ENCODE data around the gene CPNE7. TPM values are rescaled to one million over a fixed set of nuclear protein-coding genes. Genes with fewer than 3 reads are reported as not detected.
A peak's percentile ranks its signal among the peaks of the same experiment; 100 is the strongest.

The CPNE7 gene
- total RNA-seq, 1 experiment from 2014 or later = 108 TPM

DNA sequence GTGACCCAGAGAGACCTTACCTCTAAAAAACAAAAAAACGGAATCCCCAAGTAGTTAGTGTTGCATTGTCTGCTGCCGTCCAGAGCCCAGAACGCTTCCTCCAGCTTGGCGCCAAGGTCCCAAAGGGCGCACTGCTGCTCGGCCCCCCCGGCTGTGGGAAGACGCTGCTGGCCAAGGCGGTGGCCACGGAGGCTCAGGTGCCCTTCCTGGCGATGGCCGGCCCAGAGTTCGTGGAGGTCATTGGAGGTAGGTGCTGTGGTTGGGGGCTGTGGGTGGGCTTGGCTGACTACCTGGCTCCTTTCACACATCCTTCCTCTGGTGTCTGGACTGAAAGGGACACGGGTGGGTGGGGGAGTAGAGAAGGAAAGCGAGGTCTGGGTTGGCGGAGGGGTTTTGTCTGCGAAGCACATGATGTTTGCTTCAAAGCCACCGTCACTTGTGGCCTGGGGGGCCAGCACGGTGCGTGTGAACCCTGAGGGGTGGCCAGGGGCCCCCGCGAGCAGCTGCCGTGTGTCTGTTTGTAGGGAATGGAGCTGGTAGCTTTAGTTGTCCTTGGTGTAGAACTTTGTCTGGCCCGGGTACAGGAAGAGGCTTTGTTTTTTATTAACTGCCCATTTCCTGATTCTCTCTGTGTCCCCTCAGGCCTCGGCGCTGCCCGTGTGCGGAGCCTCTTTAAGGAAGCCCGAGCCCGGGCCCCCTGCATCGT, 43.6 kb upstream of the CPNE7 start:
- intact Hi-C loops (cut with micrococcal nuclease; ENCODE audit: unreplicated experiment) = no loop called here
- Histone ChIP-seq H3K9me3 (ENCODE audit: low read depth, low read length, poor library complexity, severe bottlenecking) (no peaks in the 10 kb centered on the region), H3K36me3 (ENCODE audit: insufficient read depth, low read length, poor library complexity, severe bottlenecking) (peaks cover 41% of the 10 kb centered on the region), H3K27me3 (replicated peaks; ENCODE audit: insufficient read depth, low read depth, low read length, poor library complexity) (no peaks in the 10 kb centered on the region), H3K4me3 (ENCODE audit: low read depth, low read length, poor library complexity, severe bottlenecking) (no peak overlapping the region), H3K4me1 (ENCODE audit: insufficient read depth, low read length, poor library complexity, severe bottlenecking) (no peaks in the 10 kb centered on the region), H3K27ac (ENCODE audit: low read depth, low read length, poor library complexity, severe bottlenecking) (no peak overlapping the region)
- CTCF ChIA-PET = no interaction called here
- BruUV-seq (replicated peaks) = no TSS peak
- no peak for DNase-seq (ENCODE audit: low spot score)
- POLR2A ChIA-PET (ENCODE audit: low non-redundant PET) = interaction anchor here (0.6 kb wide), 1 partner anchor 23 kb away, joined by 18 read pairs; no protein-coding TSS in a partner anchor
- TF ChIP-seq, protein P1, sequence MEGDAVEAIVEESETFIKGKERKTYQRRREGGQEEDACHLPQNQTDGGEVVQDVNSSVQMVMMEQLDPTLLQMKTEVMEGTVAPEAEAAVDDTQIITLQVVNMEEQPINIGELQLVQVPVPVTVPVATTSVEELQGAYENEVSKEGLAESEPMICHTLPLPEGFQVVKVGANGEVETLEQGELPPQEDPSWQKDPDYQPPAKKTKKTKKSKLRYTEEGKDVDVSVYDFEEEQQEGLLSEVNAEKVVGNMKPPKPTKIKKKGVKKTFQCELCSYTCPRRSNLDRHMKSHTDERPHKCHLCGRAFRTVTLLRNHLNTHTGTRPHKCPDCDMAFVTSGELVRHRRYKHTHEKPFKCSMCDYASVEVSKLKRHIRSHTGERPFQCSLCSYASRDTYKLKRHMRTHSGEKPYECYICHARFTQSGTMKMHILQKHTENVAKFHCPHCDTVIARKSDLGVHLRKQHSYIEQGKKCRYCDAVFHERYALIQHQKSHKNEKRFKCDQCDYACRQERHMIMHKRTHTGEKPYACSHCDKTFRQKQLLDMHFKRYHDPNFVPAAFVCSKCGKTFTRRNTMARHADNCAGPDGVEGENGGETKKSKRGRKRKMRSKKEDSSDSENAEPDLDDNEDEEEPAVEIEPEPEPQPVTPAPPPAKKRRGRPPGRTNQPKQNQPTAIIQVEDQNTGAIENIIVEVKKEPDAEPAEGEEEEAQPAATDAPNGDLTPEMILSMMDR (conservative IDR thresholded peaks at IDR 0.05; ENCODE audit: low read depth, low read length) = no peak
- TF ChIP-seq EZH2 (IDR thresholded peaks at IDR 0.05; ENCODE audit: borderline replicate concordance, low read depth, low read length, poor library complexity, severe bottlenecking) = no peak

DNA sequence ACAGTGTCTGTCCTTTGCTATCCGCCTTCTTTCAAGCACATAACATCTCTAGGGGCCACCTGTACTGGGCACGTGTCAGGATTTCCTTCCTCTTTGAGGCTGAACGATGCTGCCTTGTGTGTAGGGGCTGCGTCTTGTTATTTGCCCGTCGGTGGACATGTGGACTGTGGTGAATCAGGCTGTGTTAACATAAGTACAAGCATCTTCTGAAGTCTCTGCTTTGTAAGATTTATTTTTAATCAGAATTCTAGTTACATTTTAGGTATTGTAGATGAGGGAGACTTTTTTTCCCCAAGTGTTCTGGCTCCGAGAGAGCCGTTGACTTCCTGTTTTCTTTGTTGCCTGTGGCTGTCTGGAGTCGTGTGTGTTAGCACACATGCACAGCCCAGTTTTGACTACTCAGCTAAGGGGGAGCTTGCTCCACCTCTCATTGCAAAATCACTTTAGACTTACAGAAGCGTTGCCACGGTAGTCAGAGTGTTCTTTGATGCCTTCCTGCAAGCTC, 41.3 kb upstream of the CPNE7 start:
- DNase-seq (ENCODE audit: low spot score) = peak; percentile 15
- no peak overlapping the region for H3K4me3 ChIP-seq (ENCODE audit: low read depth, low read length, poor library complexity, severe bottlenecking)
- ChIA-PET POLR2A (ENCODE audit: low non-redundant PET) (no interaction called here), CTCF (no interaction called here)
- no peak overlapping the region for H3K27ac ChIP-seq (ENCODE audit: low read depth, low read length, poor library complexity, severe bottlenecking)
- H3K27me3 ChIP-seq (replicated peaks; ENCODE audit: insufficient read depth, low read depth, low read length, poor library complexity) = no peaks in the 10 kb centered on the region
- H3K36me3 ChIP-seq (ENCODE audit: insufficient read depth, low read length, poor library complexity, severe bottlenecking) = peaks cover 33% of the 10 kb centered on the region
- H3K4me1 ChIP-seq (ENCODE audit: insufficient read depth, low read length, poor library complexity, severe bottlenecking) = no peaks in the 10 kb centered on the region
- H3K9me3 ChIP-seq (ENCODE audit: low read depth, low read length, poor library complexity, severe bottlenecking) = no peaks in the 10 kb centered on the region
- intact Hi-C loops (cut with micrococcal nuclease; ENCODE audit: unreplicated experiment) = no loop called here
- TF ChIP-seq, protein P1 (conservative IDR thresholded peaks at IDR 0.05; ENCODE audit: low read depth, low read length) = no peak
- TF ChIP-seq EZH2 (IDR thresholded peaks at IDR 0.05; ENCODE audit: borderline replicate concordance, low read depth, low read length, poor library complexity, severe bottlenecking) = no peak
- no TSS peak for BruUV-seq (replicated peaks)

DNA sequence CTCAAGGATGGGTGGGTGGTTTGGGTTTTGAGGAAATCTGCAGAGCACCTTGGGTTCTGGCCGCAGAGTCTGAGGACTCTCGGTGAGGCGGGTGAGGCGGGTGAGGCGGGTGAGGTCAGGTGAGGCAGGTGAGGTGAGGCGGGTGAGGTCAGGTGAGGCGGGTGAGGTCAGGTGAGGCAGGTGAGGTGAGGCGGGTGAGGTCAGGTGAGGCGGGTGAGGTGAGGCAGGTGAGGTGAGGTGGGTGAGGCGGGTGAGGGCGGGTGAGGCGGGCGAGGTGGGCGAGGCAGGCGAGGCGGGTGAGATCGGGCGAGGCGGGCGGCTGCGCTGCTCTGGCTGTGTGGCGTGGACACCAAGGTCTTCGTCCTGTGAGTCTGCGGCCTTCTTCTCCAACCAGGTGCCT, 39.2 kb upstream of the CPNE7 start:
- Histone ChIP-seq H3K9me3 (ENCODE audit: low read depth, low read length, poor library complexity, severe bottlenecking) (no peaks in the 10 kb centered on the region), H3K27ac (ENCODE audit: low read depth, low read length, poor library complexity, severe bottlenecking) (no peak overlapping the region), H3K36me3 (ENCODE audit: insufficient read depth, low read length, poor library complexity, severe bottlenecking) (peaks cover 32% of the 10 kb centered on the region), H3K4me1 (ENCODE audit: insufficient read depth, low read length, poor library complexity, severe bottlenecking) (no peaks in the 10 kb centered on the region), H3K4me3 (ENCODE audit: low read depth, low read length, poor library complexity, severe bottlenecking) (no peak overlapping the region), H3K27me3 (replicated peaks; ENCODE audit: insufficient read depth, low read depth, low read length, poor library complexity) (no peaks in the 10 kb centered on the region)
- DNase-seq (ENCODE audit: low spot score) = no peak
- TF ChIP-seq EZH2 (IDR thresholded peaks at IDR 0.05; ENCODE audit: borderline replicate concordance, low read depth, low read length, poor library complexity, severe bottlenecking) = no peak
- TF ChIP-seq, protein P1 (conservative IDR thresholded peaks at IDR 0.05; ENCODE audit: low read depth, low read length) = no peak
- POLR2A ChIA-PET (ENCODE audit: low non-redundant PET) = no interaction called here
- no TSS peak for BruUV-seq (replicated peaks)
- CTCF ChIA-PET = no interaction called here
- intact Hi-C loops (cut with micrococcal nuclease; ENCODE audit: unreplicated experiment) = no loop called here
